DND-41 (cell line): ENCODE measurements around the gene GDPGP1.

ENCODE experiments used
- EZH2 ChIP-seq: IDR thresholded peaks from 3 replicates; pipeline ENCODE4 v1.6.1; 2012; ENCODE audit warnings: borderline replicate concordance, low read depth, mild to moderate bottlenecking, moderate library complexity, low read length, inconsistent platforms; ENCODE audit not compliant: severe bottlenecking
- TF ChIP-seq, protein P1 (sequence below): IDR thresholded peaks from 2 replicates; pipeline ENCODE4 v1.5.1; 2012; ENCODE audit warnings: borderline replicate concordance, low read length, moderate library complexity, mild to moderate bottlenecking; ENCODE audit not compliant: poor library complexity, severe bottlenecking; ENCODE audit errors: extremely low read depth

DNA sequence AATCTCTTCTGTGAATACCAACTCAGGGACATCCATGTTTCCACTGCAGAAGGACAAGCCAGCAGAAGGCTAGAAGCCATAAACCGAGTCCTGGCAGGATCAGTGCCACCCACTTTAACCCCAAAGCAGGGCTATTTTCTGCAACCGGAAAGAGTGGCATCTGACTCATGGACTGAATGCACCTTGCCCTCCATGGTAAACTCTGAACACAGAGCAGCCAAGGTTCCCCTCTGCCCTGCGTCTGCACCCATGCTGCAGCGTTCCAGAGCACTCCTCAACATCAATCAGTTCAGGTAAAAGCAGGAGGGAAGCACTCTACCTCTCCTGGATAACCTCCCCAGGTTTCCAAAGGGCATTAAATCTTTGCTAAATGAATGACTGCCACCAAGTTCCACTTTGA, 30.7 kb downstream of the GDPGP1 start:
- TF ChIP-seq, protein P1, sequence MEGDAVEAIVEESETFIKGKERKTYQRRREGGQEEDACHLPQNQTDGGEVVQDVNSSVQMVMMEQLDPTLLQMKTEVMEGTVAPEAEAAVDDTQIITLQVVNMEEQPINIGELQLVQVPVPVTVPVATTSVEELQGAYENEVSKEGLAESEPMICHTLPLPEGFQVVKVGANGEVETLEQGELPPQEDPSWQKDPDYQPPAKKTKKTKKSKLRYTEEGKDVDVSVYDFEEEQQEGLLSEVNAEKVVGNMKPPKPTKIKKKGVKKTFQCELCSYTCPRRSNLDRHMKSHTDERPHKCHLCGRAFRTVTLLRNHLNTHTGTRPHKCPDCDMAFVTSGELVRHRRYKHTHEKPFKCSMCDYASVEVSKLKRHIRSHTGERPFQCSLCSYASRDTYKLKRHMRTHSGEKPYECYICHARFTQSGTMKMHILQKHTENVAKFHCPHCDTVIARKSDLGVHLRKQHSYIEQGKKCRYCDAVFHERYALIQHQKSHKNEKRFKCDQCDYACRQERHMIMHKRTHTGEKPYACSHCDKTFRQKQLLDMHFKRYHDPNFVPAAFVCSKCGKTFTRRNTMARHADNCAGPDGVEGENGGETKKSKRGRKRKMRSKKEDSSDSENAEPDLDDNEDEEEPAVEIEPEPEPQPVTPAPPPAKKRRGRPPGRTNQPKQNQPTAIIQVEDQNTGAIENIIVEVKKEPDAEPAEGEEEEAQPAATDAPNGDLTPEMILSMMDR, result no peak
- TF ChIP-seq EZH2, result no peak
